ENCODE data around the gene SIK2. TPM values are rescaled to one million over a fixed set of nuclear protein-coding genes. Genes with fewer than 3 reads are reported as not detected.

SIK2 gene
- total and polyA plus RNA-seq, 2 experiments from 2014 or later: 1.5 to 14.2 TPM

DNA sequence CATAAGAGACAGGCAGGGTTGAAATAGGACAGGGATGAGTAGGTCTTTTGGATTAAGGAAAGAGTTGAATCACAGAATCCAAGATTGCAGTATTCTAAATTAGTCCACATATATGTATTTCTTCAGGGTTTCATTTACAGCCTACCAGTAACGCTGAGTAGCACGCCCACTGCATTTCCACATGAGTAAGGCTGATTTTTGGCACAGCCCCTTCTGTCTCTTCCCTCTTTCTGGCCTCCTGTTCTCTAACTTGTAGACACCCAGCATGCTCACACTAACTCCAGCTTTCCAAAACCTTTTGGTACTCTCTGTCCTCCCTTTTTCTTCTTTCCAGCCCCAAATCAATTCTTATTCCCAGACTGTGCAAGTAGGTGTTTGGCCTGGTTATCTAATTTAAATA lies 3.7 kb upstream of the SIK2 start:
- Histone ChIP-seq H3K9me3 (ENCODE audit: low read depth) (no peaks in the 10 kb centered on the region), H3K4me1 (ENCODE audit: low read depth) (peaks cover under 1% of the 10 kb centered on the region), H3K36me3 (no peaks in the 10 kb centered on the region), H3K4me3 (no peak overlapping the region), H3K27ac (no peak overlapping the region), H3K27me3 (no peaks in the 10 kb centered on the region)
- TF ChIP-seq, protein P1, sequence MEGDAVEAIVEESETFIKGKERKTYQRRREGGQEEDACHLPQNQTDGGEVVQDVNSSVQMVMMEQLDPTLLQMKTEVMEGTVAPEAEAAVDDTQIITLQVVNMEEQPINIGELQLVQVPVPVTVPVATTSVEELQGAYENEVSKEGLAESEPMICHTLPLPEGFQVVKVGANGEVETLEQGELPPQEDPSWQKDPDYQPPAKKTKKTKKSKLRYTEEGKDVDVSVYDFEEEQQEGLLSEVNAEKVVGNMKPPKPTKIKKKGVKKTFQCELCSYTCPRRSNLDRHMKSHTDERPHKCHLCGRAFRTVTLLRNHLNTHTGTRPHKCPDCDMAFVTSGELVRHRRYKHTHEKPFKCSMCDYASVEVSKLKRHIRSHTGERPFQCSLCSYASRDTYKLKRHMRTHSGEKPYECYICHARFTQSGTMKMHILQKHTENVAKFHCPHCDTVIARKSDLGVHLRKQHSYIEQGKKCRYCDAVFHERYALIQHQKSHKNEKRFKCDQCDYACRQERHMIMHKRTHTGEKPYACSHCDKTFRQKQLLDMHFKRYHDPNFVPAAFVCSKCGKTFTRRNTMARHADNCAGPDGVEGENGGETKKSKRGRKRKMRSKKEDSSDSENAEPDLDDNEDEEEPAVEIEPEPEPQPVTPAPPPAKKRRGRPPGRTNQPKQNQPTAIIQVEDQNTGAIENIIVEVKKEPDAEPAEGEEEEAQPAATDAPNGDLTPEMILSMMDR (IDR thresholded peaks at IDR 0.05; ENCODE audit: low read depth, low read length): no peak
- DNase-seq (ENCODE audit: low read depth in 1 of 2, low spot score in 1 of 2): peak in 1 of 2 donors; percentile 74

DNA sequence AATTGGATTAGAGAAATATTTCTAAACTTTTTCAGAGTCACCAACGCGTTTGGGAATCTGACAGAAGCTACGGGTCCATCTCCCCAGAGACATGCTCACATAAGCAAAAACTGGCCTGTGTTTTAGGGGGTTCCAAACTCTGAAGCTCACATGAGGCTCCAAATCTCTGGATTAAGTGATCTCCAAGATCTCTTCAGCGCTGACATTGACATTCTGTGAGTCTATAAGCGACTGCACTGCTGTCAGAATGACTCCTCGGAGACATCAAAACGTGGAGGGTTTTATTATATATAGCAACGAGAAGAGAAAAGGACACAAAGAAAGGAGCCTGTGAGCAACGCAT lies 642 bp upstream of the SIK2 start:
- Histone ChIP-seq H3K27ac (no peak overlapping the region), H3K4me1 (ENCODE audit: low read depth) (peaks cover 8% of the 10 kb centered on the region), H3K36me3 (no peaks in the 10 kb centered on the region), H3K27me3 (no peaks in the 10 kb centered on the region), H3K4me3 (no peak overlapping the region), H3K9me3 (ENCODE audit: low read depth) (no peaks in the 10 kb centered on the region)
- TF ChIP-seq, protein P1 (IDR thresholded peaks at IDR 0.05; ENCODE audit: low read depth, low read length): no peak
- DNase-seq (ENCODE audit: low read depth in 1 of 2, low spot score in 1 of 2): no peak

DNA sequence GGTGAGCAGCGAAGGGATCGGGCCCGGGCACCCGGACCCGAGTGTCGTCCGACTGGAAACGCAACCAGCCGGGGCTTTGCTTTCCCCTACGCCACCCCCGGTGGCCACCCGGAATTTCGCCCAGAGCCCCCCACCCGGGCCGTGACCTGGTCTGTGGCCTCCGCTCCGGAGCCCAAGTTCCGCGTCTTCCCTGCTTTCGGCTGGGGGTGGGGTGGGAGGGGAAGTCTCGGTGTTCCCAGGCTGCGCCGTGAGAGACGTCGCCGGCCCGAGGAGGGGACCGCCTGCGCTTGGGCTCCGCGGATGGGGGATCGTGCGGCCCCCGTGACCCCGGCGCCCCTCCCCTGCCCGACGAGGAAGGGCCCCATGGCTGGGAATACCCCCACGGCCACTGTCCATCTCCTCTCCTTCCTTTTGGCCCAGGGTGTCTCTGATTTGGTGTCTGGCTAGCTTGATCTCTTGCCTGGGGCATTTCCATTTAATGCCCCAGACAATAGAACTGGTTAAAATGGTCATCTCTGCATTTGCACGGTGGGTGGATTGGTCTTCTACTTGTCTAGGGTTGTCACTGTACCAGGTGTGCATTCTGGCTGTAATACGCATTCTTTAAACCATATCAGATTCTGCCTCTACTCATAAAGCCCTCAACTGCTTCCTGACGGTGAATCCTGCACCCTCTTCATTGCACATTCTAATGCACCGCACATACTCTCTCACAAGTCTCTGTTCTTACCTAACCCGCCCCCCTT lies 789 bp downstream of the SIK2 start:
- peaks cover 17% of the 10 kb centered on the region for H3K4me1 ChIP-seq (ENCODE audit: low read depth)
- H3K9me3 ChIP-seq (ENCODE audit: low read depth): no peaks in the 10 kb centered on the region
- H3K27ac ChIP-seq: peak overlapping the region; percentile 96
- DNase-seq (ENCODE audit: low read depth in 1 of 2, low spot score in 1 of 2): peak; percentile 50
- TF ChIP-seq, protein P1 (IDR thresholded peaks at IDR 0.05; ENCODE audit: low read depth, low read length): no peak
- H3K27me3 ChIP-seq: no peaks in the 10 kb centered on the region
- H3K36me3 ChIP-seq: no peaks in the 10 kb centered on the region
- H3K4me3 ChIP-seq: peak overlapping the region; percentile 71

- Histone ChIP-seq H3K27me3 (no peaks in the 10 kb centered on the region), H3K36me3 (no peaks in the 10 kb centered on the region), H3K4me1 (ENCODE audit: low read depth) (peaks cover 17% of the 10 kb centered on the region), H3K4me3 (peak overlapping the region; percentile 71), H3K27ac (no peak overlapping the region), H3K9me3 (ENCODE audit: low read depth) (no peaks in the 10 kb centered on the region)
- peak in 1 of 2 donors; percentile 25 for DNase-seq (ENCODE audit: low read depth in 1 of 2, low spot score in 1 of 2)
- TF ChIP-seq, protein P1 (IDR thresholded peaks at IDR 0.05; ENCODE audit: low read depth, low read length): no peak
Measured at GRCh38 chr11:111603611-111604130, 1.4 kb downstream of the SIK2 start.

DNA sequence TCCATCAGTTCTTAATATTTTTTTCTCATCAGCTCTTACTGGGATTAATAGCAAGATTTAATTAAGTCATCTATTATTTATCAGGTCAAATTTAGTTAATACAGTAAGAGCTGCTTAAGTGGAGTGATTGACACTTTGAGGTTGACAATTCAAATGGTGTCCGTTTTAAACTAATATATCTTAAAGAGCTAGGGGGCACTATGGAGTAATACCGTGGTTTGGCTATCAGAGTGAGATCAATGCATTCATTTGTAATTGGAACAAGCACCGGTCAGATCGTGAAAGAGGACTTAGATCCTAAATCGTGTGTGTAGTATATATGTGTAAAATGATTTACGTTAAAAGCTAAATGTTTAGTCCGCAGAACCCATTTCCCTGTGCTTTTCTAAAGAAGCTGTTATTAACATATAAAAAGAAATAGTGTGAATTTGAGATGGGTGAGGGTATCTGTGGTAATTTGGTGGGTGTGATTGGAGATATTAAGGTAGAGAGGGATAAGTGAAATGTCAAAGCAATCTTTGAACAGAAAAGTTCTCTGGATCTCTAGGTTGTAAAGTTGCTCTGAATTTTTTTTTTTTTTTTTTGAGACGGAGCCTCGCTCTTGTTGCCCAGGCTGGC lies 2.3 kb downstream of the SIK2 start:
- peaks cover 17% of the 10 kb centered on the region for H3K4me1 ChIP-seq (ENCODE audit: low read depth)
- H3K27ac ChIP-seq: no peak overlapping the region
- H3K4me3 ChIP-seq: peak overlapping the region; percentile 71
- H3K36me3 ChIP-seq: no peaks in the 10 kb centered on the region
- no peaks in the 10 kb centered on the region for H3K9me3 ChIP-seq (ENCODE audit: low read depth)
- DNase-seq (ENCODE audit: low read depth in 1 of 2, low spot score in 1 of 2): peak; percentile 62 to 64
- H3K27me3 ChIP-seq: no peaks in the 10 kb centered on the region
- TF ChIP-seq, protein P1 (IDR thresholded peaks at IDR 0.05; ENCODE audit: low read depth, low read length): peak; percentile 55
